Common myeloid progenitor, CD34-positive (primary cell): Measurements from ENCODE around the gene MTNR1B. TPM values are rescaled to one million over a fixed set of nuclear protein-coding genes. Genes with fewer than 3 reads are reported as not detected.

Experiments
- CTCF ChIA-PET: fragments of 350-600 bp; sonication (Branson Sonifier 250); formaldehyde crosslinking; loops from one replicate; lab custom pipeline; 2021; ENCODE audit warnings: antibody characterized with exemption; lab: Charles Lee
- POLR2A ChIA-PET: fragments of 350-600 bp; sonication (Branson Sonifier 250); formaldehyde crosslinking; loops from one replicate; lab custom pipeline; 2021; ENCODE audit warnings: antibody characterized with exemption; lab: Charles Lee
- DNase-seq, 3 donors: peaks; one replicate each; pipeline versions ENCODE4 v3.0.0 to v3.0.0-alpha.2; 2013
- H3K27ac ChIP-seq, 2 experiments: 1 replicate in 1 of 2; 2 replicates in 1 of 2; pipeline ENCODE4 v1.7.0; 2013; ENCODE audit warnings: inconsistent platforms in 2 of 2, low read length in 2 of 2, mild to moderate bottlenecking in 2 of 2, low read depth in 1 of 2, moderate library complexity in 1 of 2; ENCODE audit not compliant: severe bottlenecking in 2 of 2, insufficient read depth in 1 of 2, poor library complexity in 1 of 2
- H3K27me3 ChIP-seq, 5 experiments: replicated peaks in 2 of 5; 1 replicate in 3 of 5; 2 replicates in 2 of 5; pipeline versions ENCODE4 v1.6.1 to v1.7.0; 2013; ENCODE audit warnings: low read length in 4 of 5, mild to moderate bottlenecking in 2 of 5, moderate library complexity in 2 of 5, inconsistent platforms in 1 of 5; ENCODE audit not compliant: insufficient read depth in 5 of 5, control insufficient read depth in 4 of 5
- H3K36me3 ChIP-seq, 4 experiments: 1 replicate in 2 of 4; 2 replicates in 2 of 4; pipeline versions ENCODE4 v1.6.1 to v1.7.0; 2013; ENCODE audit warnings: low read length in 3 of 4, control low read depth in 1 of 4, mild to moderate bottlenecking in 1 of 4; ENCODE audit not compliant: control insufficient read depth in 4 of 4, insufficient read depth in 4 of 4
- H3K4me1 ChIP-seq, 4 experiments: 1 replicate in 3 of 4; 2 replicates in 1 of 4; pipeline versions ENCODE4 v1.6.1 to v1.7.1; 2013; ENCODE audit warnings: low read length in 3 of 4, mild to moderate bottlenecking in 3 of 4, control low read depth in 1 of 4, inconsistent platforms in 1 of 4, moderate library complexity in 1 of 4; ENCODE audit not compliant: control insufficient read depth in 4 of 4, insufficient read depth in 4 of 4; ENCODE audit errors: control extremely low read depth in 1 of 4
- H3K4me3 ChIP-seq, 7 experiments: 1 replicate in 4 of 7; 2 replicates in 3 of 7; pipeline versions ENCODE4 v1.5.1 to v1.7.0; 2013; ENCODE audit warnings: mild to moderate bottlenecking in 7 of 7, low read length in 6 of 7, moderate library complexity in 6 of 7, inconsistent platforms in 2 of 7, low read depth in 2 of 7, control low read depth in 1 of 7; ENCODE audit not compliant: insufficient read depth in 4 of 7, control insufficient read depth in 1 of 7; ENCODE audit errors: extremely low read depth in 1 of 7
- H3K9me3 ChIP-seq, 5 experiments: 1 replicate in 4 of 5; 2 replicates in 1 of 5; pipeline versions ENCODE4 v1.6.1 to v1.7.1; 2013; ENCODE audit warnings: low read length in 4 of 5, mild to moderate bottlenecking in 2 of 5, inconsistent platforms in 1 of 5, low read depth in 1 of 5, moderate library complexity in 1 of 5; ENCODE audit not compliant: control insufficient read depth in 4 of 5, insufficient read depth in 2 of 5; ENCODE audit errors: control extremely low read depth in 1 of 5
- WGBS: methylation state at CpG from one replicate; pipeline ENCODE4 v1.1.5; 2013; ENCODE audit not compliant: insufficient coverage; 5-methylcytosine and 5-hydroxymethylcytosine counted together
- polyA plus RNA-seq: library from polyadenylated mRNA; unstranded; fragments of 120-200 nt; gene quantifications from one replicate; pipeline ENCODE4 v1.2.1, GENCODE V29; 2013

MTNR1B gene
- polyA plus RNA-seq, result not detected

DNA sequence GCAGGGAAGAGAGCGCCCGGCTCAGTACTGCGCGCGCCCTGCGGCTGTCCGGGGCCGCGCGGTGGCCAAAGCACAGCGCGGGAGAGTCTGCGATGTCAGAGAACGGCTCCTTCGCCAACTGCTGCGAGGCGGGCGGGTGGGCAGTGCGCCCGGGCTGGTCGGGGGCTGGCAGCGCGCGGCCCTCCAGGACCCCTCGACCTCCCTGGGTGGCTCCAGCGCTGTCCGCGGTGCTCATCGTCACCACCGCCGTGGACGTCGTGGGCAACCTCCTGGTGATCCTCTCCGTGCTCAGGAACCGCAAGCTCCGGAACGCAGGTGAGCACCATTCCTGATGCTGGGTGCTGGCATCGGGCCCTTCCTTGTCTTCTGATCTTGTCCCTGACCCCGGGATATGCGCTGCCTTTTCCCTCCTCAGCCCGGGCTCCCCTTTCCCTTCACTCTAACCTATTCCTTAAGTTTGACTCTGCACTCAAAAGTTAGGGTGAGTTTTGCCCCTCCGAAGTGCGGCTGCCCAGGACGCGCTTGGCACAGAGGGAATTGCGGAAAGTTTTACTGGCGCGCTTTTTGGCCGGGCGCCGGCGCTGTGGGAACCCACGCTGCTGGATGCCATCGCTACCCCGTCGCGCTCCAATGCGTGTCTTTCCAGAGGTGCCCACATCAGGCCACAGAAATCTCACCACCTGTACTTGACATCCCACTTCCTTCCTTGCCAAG, at the start of gene MTNR1B:
TSS of gene MTNR1B (plus strand) at position 18 of the 714 bp plus-strand sequence. CDS start at position 93, 75 bp downstream.
- ChIA-PET POLR2A (no interaction called here), CTCF (interaction anchor here (1.1 kb wide), 1 partner anchor 15 kb away, joined by 3 read pairs; no protein-coding TSS in a partner anchor)
- Histone ChIP-seq H3K4me1 (peaks cover 0 to 3% (median 0%) of the 10 kb centered on the region in 4 experiments), H3K4me3 (no peak within 1 kb of the TSS), H3K9me3 (peaks cover 0 to 5% (median 2%) of the 10 kb centered on the region in 5 experiments), H3K36me3 (no peaks in the 10 kb centered on the region), H3K27ac (no peak within 1 kb of the TSS), H3K27me3 (peaks cover 2 to 53% (median 16%) of the 10 kb centered on the region in 5 experiments)
- WGBS, result 7% methylated on average over 47 of the region's 58 CpGs
- no peak for DNase-seq

DNA sequence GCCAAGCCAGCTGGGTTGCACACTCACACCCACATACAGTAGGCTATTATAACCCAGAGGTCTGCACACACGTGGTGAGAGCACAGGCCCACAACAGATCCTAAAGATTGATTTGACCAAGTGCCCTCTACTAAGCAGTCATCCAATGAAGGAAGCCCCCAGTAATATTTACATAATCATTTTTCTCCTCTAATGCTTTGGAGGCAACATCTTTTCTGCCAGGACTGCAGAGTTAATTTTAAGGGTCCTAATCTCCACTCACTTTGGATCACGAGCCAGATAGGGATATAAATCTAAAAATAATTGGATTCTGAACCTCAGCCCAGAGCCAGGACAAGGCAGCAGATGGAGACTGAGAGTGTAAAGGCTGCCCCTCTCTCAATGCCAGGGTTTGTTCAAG, 49.1 kb upstream of the MTNR1B start:
- WGBS, result 57% methylated on average over 1 of the region's 2 CpGs
- CTCF ChIA-PET, result no interaction called here
- POLR2A ChIA-PET, result no interaction called here
- Histone ChIP-seq H3K27ac (no peak overlapping the region), H3K4me3 (no peak overlapping the region), H3K27me3 (peaks cover 0 to 2% (median 0%) of the 10 kb centered on the region in 5 experiments), H3K4me1 (no peaks in the 10 kb centered on the region), H3K36me3 (no peaks in the 10 kb centered on the region), H3K9me3 (peaks cover 0 to 7% (median 4%) of the 10 kb centered on the region in 5 experiments)
- DNase-seq, result no peak

DNA sequence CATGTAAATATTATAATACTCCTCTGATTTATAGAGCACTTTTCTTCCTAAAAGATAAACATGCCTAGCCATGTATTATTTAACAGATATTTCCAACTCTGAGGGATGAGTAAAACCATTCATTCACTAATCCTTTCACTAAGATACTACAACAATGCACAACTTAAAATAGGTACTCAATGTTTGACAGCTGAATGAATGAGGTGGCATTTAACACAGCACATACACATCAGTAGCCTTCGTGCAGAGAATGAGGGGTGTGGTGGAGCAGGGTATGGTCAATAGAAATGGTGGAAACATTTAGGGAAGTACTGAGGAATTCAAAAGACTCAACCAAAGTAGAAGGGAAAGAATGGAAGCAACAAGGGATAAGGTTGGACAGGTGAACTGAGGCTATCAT, 46.7 kb upstream of the MTNR1B start:
- ChIA-PET CTCF (no interaction called here), POLR2A (no interaction called here)
- no CpG with 5 or more reads among the region's 1 CpG for WGBS
- Histone ChIP-seq H3K4me1 (no peaks in the 10 kb centered on the region), H3K9me3 (peaks cover 1 to 10% (median 6%) of the 10 kb centered on the region in 5 experiments), H3K36me3 (no peaks in the 10 kb centered on the region), H3K27ac (no peak overlapping the region), H3K4me3 (no peak overlapping the region), H3K27me3 (peaks cover 0 to 2% (median 0%) of the 10 kb centered on the region in 5 experiments)
- DNase-seq, result no peak

DNA sequence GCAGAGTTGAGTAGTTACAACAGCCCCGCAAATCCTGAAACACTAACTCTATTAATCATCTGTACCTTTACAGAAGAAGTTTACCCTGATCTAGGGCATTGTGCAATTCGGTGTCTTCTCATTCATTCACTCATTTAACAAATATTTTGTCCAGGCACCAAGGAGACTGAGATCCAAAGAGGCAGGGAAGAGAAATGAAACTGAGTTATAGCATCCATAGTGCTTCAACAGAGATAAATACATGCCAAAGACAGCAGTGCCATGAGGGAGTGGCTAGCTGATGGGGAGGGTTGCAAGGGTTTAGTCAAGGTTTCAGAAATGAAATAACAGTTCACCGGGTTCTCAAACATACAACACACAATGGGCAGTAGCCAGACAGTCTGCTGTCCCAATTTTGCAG, 40.2 kb upstream of the MTNR1B start:
- no peak overlapping the region for H3K4me3 ChIP-seq
- H3K4me1 ChIP-seq, result no peaks in the 10 kb centered on the region
- POLR2A ChIA-PET, result no interaction called here
- peaks cover 1 to 10% (median 9%) of the 10 kb centered on the region in 5 experiments for H3K9me3 ChIP-seq
- no peaks in the 10 kb centered on the region for H3K36me3 ChIP-seq
- 100% methylated on average over 1 of the region's 3 CpGs for WGBS
- no peak overlapping the region for H3K27ac ChIP-seq
- H3K27me3 ChIP-seq, result no peaks in the 10 kb centered on the region
- CTCF ChIA-PET, result no interaction called here
- no peak for DNase-seq

DNA sequence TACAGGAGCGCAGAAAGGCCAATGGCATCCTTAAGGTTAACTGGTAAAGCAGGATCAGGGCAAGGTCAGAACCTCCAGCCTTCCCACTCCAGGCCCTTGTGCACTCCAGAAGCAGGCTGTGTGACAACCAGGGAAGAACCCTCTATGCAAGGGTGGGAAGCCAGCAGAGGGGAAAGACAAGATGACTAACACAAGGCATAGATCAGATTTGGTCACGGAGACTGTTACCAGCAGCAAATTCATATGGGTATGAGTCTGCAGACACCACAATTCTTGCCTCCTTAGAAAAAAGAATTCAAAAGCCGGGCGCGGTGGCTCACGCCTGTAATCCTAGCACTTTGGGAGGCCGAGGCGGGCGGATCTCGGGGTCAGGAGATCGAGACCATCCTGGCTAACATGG, 39.8 kb upstream of the MTNR1B start:
- no peak for DNase-seq
- POLR2A ChIA-PET, result no interaction called here
- CTCF ChIA-PET, result no interaction called here
- Histone ChIP-seq H3K9me3 (peaks cover 1 to 10% (median 8%) of the 10 kb centered on the region in 5 experiments), H3K4me3 (no peak overlapping the region), H3K27me3 (no peaks in the 10 kb centered on the region), H3K36me3 (no peaks in the 10 kb centered on the region), H3K4me1 (no peaks in the 10 kb centered on the region), H3K27ac (no peak overlapping the region)
- WGBS, result 97% methylated on average over 2 of the region's 11 CpGs

DNA sequence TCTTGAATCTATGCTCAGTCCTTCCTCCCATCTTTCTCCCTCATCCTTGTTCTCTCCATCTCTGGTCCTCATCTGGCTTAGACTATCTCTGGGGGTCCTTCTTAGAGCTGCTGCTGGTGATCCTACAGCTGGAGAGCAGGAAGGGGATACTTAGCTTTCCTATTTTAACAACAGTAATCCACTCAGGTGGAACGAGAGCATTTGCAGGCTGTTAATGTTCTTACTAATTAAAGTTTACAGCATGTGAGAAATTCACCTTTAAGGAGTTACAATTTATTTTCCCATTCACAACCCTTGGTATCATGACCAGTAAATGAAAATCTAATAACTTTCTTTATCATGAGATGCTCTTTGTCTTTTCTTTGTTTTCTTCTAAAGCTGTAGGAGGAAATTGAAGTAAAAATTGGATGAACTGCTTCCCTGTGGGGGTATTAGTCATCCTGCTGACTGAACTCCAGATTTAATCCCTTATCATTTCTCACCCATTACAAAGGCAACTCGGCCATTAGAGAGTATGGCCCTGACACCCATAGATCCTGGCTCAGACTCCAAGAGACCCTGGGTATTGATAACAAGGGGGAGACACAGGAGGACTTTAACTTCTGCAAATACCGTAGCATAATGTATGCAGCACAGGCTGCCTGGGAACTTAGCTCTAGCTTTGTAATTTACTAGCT, 37.6 kb upstream of the MTNR1B start:
- Histone ChIP-seq H3K4me1 (no peaks in the 10 kb centered on the region), H3K4me3 (no peak overlapping the region)

DNA sequence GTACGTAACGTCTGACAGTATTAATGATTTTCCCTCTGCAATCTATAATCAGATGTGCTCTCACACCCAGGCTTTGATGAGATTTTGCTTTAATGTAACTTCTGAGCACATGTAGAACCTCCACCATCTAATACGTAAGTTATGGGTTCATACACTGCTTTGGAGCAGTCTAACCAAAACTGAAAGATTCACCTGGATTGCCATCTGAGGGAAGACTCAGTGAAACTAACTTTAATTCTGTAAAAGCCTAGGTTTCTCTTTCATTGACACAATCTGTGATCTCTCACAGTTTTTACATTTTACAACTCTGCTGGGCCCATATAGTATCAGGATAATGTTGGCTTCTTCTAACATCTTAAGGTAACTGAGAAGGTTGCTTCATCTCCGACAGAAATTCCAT, 30.1 kb upstream of the MTNR1B start:
- CTCF ChIA-PET, result interaction anchor here (1.6 kb wide), 1 partner anchor 287 kb away, joined by 7 read pairs; no protein-coding TSS in a partner anchor
- H3K36me3 ChIP-seq, result no peaks in the 10 kb centered on the region
- H3K4me3 ChIP-seq, result no peak overlapping the region
- DNase-seq, result no peak
- no peaks in the 10 kb centered on the region for H3K4me1 ChIP-seq
- H3K27ac ChIP-seq, result no peak overlapping the region
- H3K9me3 ChIP-seq, result no peaks in the 10 kb centered on the region
- 91% methylated on average over 4 of the region's 4 CpGs for WGBS
- POLR2A ChIA-PET, result no interaction called here
- H3K27me3 ChIP-seq, result peaks cover 0 to 2% (median 0%) of the 10 kb centered on the region in 5 experiments

More for the DNA sequence above, 37.6 kb upstream of the MTNR1B start:
- DNase-seq, result no peak
- ChIA-PET POLR2A (no interaction called here), CTCF (no interaction called here)
- no peaks in the 10 kb centered on the region for H3K36me3 ChIP-seq
- H3K27ac ChIP-seq, result no peak overlapping the region
- H3K9me3 ChIP-seq, result peaks cover 0 to 5% (median 0%) of the 10 kb centered on the region in 5 experiments
- WGBS, result 85% methylated on average over 1 of the region's 3 CpGs
- H3K27me3 ChIP-seq, result no peaks in the 10 kb centered on the region
